GM12878 (cell line): ENCODE results near the gene SPHKAP. TPM values are rescaled to one million over a fixed set of nuclear protein-coding genes. Genes with fewer than 3 reads are reported as not detected.

Source experiments
- ATAC-seq: fragments of 200-7000 bp; cut with Tn5 transposase; 3 replicates; pipeline ENCODE4 v1.9.1; 2020; ENCODE audit warnings: mild to moderate bottlenecking, moderate library complexity
- BruUV-seq: library from RNA; stranded (reverse); fragments of 400-500 nt; replicated peaks from 2 replicates; lab custom pipeline; 2021; lab: Mats Ljungman, UMichigan
- CTCF ChIA-PET: fragments of 300-600 bp; sonication (Branson Sonifier 250); formaldehyde crosslinking; extraction: SDS; loops from one replicate; lab custom pipeline; 2021; ENCODE audit warnings: inconsistent platforms; lab: Yijun Ruan, JAX
- POLR2A ChIA-PET: fragments of 350-600 bp; formaldehyde crosslinking; extraction: SDS; loops from one replicate; lab custom pipeline; 2021; ENCODE audit warnings: inconsistent platforms; lab: Charles Lee
- RAD21 ChIA-PET: fragments of 300-600 bp; sonication (Branson Sonifier 250); formaldehyde crosslinking; loops from one replicate; lab custom pipeline; 2023; ENCODE audit warnings: antibody characterized with exemption; ENCODE audit not compliant: unreplicated experiment; lab: Charles Lee
- SMC1A ChIA-PET: fragments of 300-600 bp; sonication (Branson Sonifier 250); formaldehyde crosslinking; loops from one replicate; lab custom pipeline; 2023; ENCODE audit not compliant: unreplicated experiment, uncharacterized antibody; lab: Charles Lee
- DNase-seq: peaks from one replicate; pipeline ENCODE4 v3.0.0-alpha.2; 2011; ENCODE audit warnings: low read depth, low spot score
- FAIRE-seq: peaks from 3 replicates; lab custom pipeline; 2011; peaks lifted over from hg19 to GRCh38; lab: Jason Lieb, UNC
- H2AFZ ChIP-seq: 2 replicates; pipeline ENCODE4 v1.6.0; 2011; ENCODE audit warnings: low read depth, low read length, control low read depth; ENCODE audit not compliant: control insufficient read depth
- H3K27ac ChIP-seq: 2 replicates; pipeline ENCODE4 v1.5.1; 2011; ENCODE audit warnings: control low read depth; ENCODE audit not compliant: control insufficient read depth, insufficient read depth
- H3K27me3 ChIP-seq, 2 experiments: replicated peaks in 1 of 2; 2 replicates each; pipeline versions ENCODE4 v1.6.0 to v1.6.1; 2011; ENCODE audit warnings: low read length in 1 of 2; ENCODE audit not compliant: control insufficient read depth in 2 of 2, insufficient read depth in 2 of 2
- H3K36me3 ChIP-seq, 2 experiments: 2 replicates each; pipeline ENCODE4 v1.5.1; 2011; ENCODE audit warnings: low read length in 1 of 2; ENCODE audit not compliant: control insufficient read depth in 2 of 2, insufficient read depth in 2 of 2
- H3K4me1 ChIP-seq: 2 replicates; pipeline ENCODE4 v1.6.1; 2011; ENCODE audit warnings: mild to moderate bottlenecking, low read length, moderate library complexity, mixed read lengths; ENCODE audit not compliant: control insufficient read depth, insufficient read depth
- H3K4me2 ChIP-seq: 2 replicates; pipeline ENCODE4 v1.6.0; 2011; ENCODE audit warnings: control low read depth; ENCODE audit not compliant: control insufficient read depth, insufficient read depth
- H3K4me3 ChIP-seq: fragments of 200-600 bp; sonication (generic); 2 replicates; pipeline ENCODE4 v1.5.1; 2016
- H3K79me2 ChIP-seq: 2 replicates; pipeline ENCODE4 v1.6.0; 2011; ENCODE audit warnings: low read length; ENCODE audit not compliant: control insufficient read depth, insufficient read depth
- H3K9ac ChIP-seq: 2 replicates; pipeline ENCODE4 v1.8.0; 2011; ENCODE audit warnings: low read length, control low read depth, mixed read lengths; ENCODE audit not compliant: control insufficient read depth, insufficient read depth
- H3K9me3 ChIP-seq: replicated peaks from 3 replicates; pipeline ENCODE4 v1.5.1; 2011; ENCODE audit warnings: mild to moderate bottlenecking, low read length; ENCODE audit not compliant: control insufficient read depth, insufficient read depth
- H4K20me1 ChIP-seq: 2 replicates; pipeline ENCODE4 v1.6.0; 2011; ENCODE audit not compliant: control insufficient read depth, insufficient read depth
- CEBPZ ChIP-seq: fragments of 150-350 bp; IDR thresholded peaks from 2 replicates; pipeline ENCODE4 v1.6.1; 2016; ENCODE audit warnings: low read depth, low read length
- FOXM1 ChIP-seq: IDR thresholded peaks from 2 replicates; pipeline ENCODE4 v1.6.1; 2012; ENCODE audit warnings: low read depth, mild to moderate bottlenecking, inconsistent platforms, low read length, moderate library complexity
- GATAD2B ChIP-seq: fragments of 450-650 bp; conservative IDR thresholded peaks from 2 replicates; pipeline ENCODE4 v1.6.1; 2017; ENCODE audit warnings: low read depth, mild to moderate bottlenecking, moderate library complexity
- MYB ChIP-seq: fragments of 150-350 bp; IDR thresholded peaks from 2 replicates; pipeline ENCODE4 v1.6.1; 2014; ENCODE audit warnings: mild to moderate bottlenecking, low read depth, low read length, borderline replicate concordance
- NFIC ChIP-seq: IDR thresholded peaks from 2 replicates; pipeline ENCODE4 v1.6.1; 2012; ENCODE audit warnings: low read depth, mild to moderate bottlenecking, inconsistent platforms, low read length, moderate library complexity
- POLR2AphosphoS5 ChIP-seq: IDR thresholded peaks from 2 replicates; pipeline ENCODE4 v1.6.1; 2011; ENCODE audit warnings: mild to moderate bottlenecking, low read length, inconsistent platforms
- SIX5 ChIP-seq: IDR thresholded peaks from 2 replicates; pipeline ENCODE4 v1.6.1; 2011; ENCODE audit warnings: mild to moderate bottlenecking, low read depth, low read length, moderate library complexity; ENCODE audit not compliant: severe bottlenecking
- WGBS: methylation state at CpG from one replicate; pipeline ENCODE4 v1.1.6; 2016; ENCODE audit warnings: low lambda C conversion rate; ENCODE audit not compliant: insufficient replicate concordance, insufficient coverage; ENCODE audit errors: missing lambda C conversion rate; 5-methylcytosine and 5-hydroxymethylcytosine counted together
- in situ Hi-C: fragments of 300-500 bp; cut with MboI; formaldehyde crosslinking; loops from 9 replicates; pipeline ENCODE4 v1.14.3; 2018; ENCODE audit warnings: mixed read lengths
- intact Hi-C: fragments of 100-400 bp; cut with micrococcal nuclease; formaldehyde crosslinking; loops from one replicate; pipeline ENCODE4 v1.14.2; 2022; ENCODE audit not compliant: unreplicated experiment
- polyA plus RNA-seq, 11 experiments: library from polyadenylated mRNA; depleted of rRNA in 4 of 11; unstranded in 6 of 11; stranded (reverse) in 5 of 11; fragments of >200 nt; fragmentation: Nextera tagmentation in 4 of 11; fragmentation: Illumina TruSeq in 1 of 11; extraction: Ambion mirVana in 4 of 11; extraction: Trizol in 1 of 11; gene quantifications; 1 replicate in 1 of 11; 2 replicates in 10 of 11; pipeline versions ENCODE4 v1.2.1 to v1.2.3, GENCODE V29; 2011 to 2016; ENCODE audit warnings: inconsistent platforms in 2 of 11, missing spikeins in 2 of 11, low read depth in 1 of 11
- total RNA-seq, 4 experiments: library from RNA; depleted of rRNA in 3 of 4; stranded (reverse); fragments of >200 nt in 3 of 4; fragmentation: Illumina TruSeq in 1 of 4; extraction: Trizol in 1 of 4; gene quantifications; 2 replicates each; pipeline versions ENCODE4 v1.2.1 to v1.2.3, GENCODE V29; 2013 to 2021

The SPHKAP gene
- total and polyA plus RNA-seq, 10 of the 15 experiments (the other 5 are each of a cell fraction or from before 2014, with no cell fraction given) = 0.03 TPM; not detected in 9

GRCh38 chr2:228167290-228167689 lies 14.2 kb downstream of the SPHKAP start:
- no TSS peak for BruUV-seq
- no peak overlapping the region for H3K27ac ChIP-seq
- in situ Hi-C loops = no loop called here
- H3K4me2 ChIP-seq = no peak overlapping the region
- H3K36me3 ChIP-seq = no peaks in the 10 kb centered on the region
- RAD21 ChIA-PET = no interaction called here
- DNase-seq (no peak), ATAC-seq (no peak), FAIRE-seq (no peak)
- H3K4me3 ChIP-seq = no peak overlapping the region
- H3K9ac ChIP-seq = no peak overlapping the region
- H3K79me2 ChIP-seq = no peaks in the 10 kb centered on the region
- H3K27me3 ChIP-seq = no peaks in the 10 kb centered on the region
- SMC1A ChIA-PET = no interaction called here
- CTCF ChIA-PET = no interaction called here
- intact Hi-C loops = no loop called here
- no peaks in the 10 kb centered on the region for H3K9me3 ChIP-seq
- no peaks in the 10 kb centered on the region for H4K20me1 ChIP-seq
- no peaks in the 10 kb centered on the region for H3K4me1 ChIP-seq
- no peak overlapping the region for H2AFZ ChIP-seq
- WGBS = 8% methylated on average over 4 of the region's 4 CpGs
- POLR2A ChIA-PET = no interaction called here
- TF ChIP-seq CEBPZ (no peak), SIX5 (no peak), NFIC (no peak), FOXM1 (no peak), MYB (no peak), POLR2AphosphoS5 (no peak), GATAD2B (no peak)
- TF ChIP-seq, all 136 proteins: peak for 0
